GM19099 (cell line): ENCODE data around the gene MAPK12.

ENCODE experiments used
- POLR2A ChIP-seq: IDR thresholded peaks from 3 replicates; pipeline ENCODE4 v1.6.1; 2011; ENCODE audit warnings: low read depth; ENCODE audit not compliant: insufficient read length; ENCODE audit errors: extremely low read depth

Gene MAPK12

DNA sequence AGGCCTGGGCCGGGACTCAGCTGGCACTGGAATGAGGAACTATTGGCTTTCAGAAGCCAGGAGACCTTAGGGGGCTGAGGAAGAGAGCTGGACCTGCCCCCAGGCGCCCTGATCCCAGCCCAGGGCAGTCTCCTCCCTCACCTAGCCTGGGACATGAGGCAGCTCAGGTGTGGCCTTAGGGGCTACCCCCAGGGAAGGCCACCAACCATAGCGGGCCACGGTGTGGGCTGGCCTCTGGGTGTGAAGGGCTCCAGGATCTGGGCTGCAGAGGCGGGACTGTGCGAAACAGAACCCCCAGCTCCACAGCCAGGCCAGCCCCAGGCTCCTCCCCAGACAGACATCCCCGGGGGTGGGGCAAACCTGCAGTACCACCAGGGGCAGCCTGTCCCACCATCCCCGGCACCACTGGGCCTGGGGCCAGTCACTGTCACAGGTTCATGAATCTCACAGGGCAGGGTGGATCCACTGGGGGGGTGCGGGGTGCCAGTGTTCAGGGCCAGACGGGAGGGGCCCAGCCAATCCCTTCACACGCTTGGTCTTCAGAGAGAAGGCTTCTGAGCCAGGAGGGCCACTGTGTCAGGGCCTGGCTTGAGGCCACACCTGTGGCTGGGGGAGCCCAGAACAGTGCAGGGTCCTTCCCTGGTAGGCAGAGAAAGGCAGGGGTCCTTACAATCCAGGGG is 42.5 kb upstream of the MAPK12 start:
- TF ChIP-seq POLR2A: no peak

- no peak for TF ChIP-seq POLR2A
These were observed 42.0 kb upstream of the MAPK12 start for GRCh38 chr22:50303515-50303847.

DNA sequence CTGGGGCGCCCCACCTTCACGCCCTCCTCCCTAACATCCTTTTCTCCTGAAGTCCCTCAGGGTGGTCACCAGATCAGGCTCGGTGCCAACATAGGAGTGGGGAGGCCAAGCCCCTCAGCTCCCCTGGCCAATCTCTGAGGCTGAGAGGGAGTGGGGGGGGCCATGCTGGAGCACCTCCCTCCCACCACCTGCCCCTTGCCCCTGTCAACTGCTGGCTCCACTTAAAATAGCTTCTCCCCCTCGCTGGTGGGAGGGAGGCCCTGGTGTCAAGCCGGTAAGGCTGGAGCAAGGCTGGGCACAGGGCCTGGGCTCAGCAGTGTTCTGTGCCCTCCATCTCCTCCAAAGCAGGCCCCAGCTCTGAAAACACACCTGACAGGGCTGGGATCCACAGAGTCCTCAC is 41.1 kb upstream of the MAPK12 start:
- TF ChIP-seq POLR2A: no peak

DNA sequence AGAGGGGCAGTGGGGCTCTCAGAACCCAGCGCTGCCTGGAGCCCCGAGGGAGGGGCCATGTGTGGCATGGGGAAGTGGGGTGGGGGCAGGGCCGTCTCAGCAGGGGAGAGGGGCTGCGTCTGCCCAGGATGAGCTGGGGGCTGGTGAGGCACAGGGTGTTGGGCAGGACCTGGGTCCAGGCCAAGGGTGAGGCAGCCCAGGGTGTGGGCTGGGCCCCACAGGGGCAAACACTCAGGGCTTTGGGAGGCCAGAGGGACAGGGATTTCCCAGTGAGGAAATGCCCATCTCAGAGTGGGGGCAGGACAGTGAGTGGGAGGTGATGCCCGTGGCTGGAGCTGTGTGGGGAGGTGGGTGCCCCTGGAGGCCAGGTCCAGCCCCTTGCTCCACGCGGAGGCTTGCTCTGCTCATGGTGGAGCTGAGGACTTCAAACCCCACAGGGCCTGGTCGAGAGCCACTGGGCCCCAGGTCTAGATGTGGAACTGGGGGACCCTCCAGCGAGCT is 40.6 kb upstream of the MAPK12 start:
- TF ChIP-seq POLR2A: no peak

- TF ChIP-seq POLR2A: no peak
These were observed 40.1 kb upstream of the MAPK12 start for GRCh38 chr22:50301581-50301991.

DNA sequence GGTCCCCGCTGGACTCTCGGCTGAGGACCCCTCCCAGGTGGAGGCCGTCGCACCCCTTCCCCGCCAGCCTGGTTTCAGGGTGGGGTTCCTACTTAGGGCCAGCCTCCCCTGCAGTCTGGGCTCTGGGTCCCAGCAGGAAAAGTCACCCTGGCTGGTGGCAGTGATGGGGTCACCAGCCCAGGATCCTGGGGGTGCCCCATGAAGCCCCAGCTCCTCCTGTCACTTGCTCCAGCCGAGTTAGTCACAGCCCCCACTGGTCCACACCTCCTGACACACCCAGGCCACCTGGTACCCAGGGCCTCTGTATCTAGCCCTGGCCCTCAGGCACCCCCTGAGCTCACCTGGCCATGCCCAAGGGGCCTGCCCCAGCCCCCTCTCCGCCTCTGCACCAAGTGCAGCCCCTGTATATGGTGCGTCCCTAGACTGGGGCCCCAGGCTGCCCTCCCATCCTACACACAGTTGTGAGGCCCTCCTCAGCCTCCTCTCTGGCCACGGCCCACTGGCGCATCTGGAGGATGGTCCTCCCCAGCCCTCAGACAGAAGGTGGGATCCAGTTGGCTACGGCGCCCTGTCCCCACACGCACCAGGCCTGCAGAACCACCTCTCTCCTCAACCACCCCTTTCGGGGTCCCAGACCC is 39.3 kb upstream of the MAPK12 start:
- no peak for TF ChIP-seq POLR2A

- no peak for TF ChIP-seq POLR2A
These were observed 38.5 kb upstream of the MAPK12 start for GRCh38 chr22:50299785-50300619.

GRCh38 chr22:50298937-50299784 is 37.7 kb upstream of the MAPK12 start:
- TF ChIP-seq POLR2A: no peak

DNA sequence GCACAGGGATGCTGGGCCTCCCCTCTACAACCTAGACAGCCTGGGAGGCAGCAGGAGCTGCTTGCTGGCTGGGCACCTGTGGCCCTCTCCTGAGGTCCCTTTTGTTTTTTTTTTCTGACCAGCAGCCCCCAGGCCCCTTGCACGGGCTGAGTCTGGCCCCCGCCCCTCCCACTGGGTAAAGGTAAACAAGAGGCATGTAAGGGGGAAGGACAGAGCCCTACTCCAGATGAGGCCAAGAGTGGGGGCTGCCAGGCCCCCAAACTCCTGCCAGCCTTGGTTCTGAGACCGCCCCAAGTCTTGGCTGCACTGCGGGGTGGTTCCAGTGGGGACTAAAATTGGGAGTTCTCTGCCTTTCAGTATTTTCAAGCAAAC is 36.8 kb upstream of the MAPK12 start:
- TF ChIP-seq POLR2A: no peak

- TF ChIP-seq POLR2A: no peak
These were observed 36.2 kb upstream of the MAPK12 start for GRCh38 chr22:50297510-50298265.

DNA sequence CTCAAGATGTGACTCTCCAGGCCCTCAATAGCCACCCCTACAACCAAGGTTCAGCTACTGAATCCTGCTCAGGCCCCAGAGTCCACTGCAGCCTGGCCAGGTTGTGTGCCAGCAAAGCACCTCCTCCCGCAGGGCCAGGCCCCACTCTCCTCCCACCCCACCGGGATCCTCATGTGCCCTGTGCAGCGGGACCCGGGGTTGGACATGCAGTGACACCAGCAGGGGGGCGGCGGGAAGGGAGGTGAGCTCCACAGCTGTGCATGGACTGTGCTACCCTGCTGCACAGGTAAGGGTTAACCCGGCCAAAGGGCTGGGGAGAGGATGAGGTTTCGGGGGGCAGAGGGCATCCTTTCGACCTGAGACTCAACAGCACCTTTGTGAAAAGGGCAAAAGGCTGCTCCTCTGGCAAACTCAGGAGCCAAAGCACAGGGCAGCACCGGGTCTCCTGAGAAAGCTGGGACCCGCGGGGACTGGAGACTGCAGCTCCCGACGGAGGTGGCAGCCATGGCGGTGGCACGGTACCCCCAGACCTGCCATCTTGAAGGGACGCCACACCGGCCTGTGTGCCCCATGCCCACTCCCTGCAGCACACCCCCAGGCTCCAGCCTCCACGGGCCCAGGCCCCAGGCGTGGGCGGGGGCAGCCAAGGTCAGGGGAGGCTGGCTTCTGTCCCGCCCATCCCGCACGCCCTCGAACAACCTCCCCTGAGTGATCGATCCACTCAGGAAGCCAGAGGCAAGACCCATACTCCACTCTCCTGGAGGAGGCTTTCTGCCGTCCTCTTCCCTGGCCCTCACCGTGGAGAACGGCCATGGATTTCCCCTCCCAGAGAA is 35.4 kb upstream of the MAPK12 start:
- no peak for TF ChIP-seq POLR2A

GRCh38 chr22:50294319-50294656 is 32.8 kb upstream of the MAPK12 start:
- no peak for TF ChIP-seq POLR2A
